Endothelial cell of umbilical vein (primary cell): Measurements from ENCODE around the gene TPD52L3.

ENCODE experiments used
- EZH2 ChIP-seq: IDR thresholded peaks from 2 replicates; pipeline ENCODE4 v1.6.1; 2012; ENCODE audit warnings: borderline replicate concordance, low read depth, mild to moderate bottlenecking, moderate library complexity, low read length, inconsistent platforms; ENCODE audit not compliant: severe bottlenecking
- POLR2A ChIP-seq: IDR thresholded peaks from 2 replicates; pipeline ENCODE4 v1.6.1; 2012; ENCODE audit warnings: low read depth, mild to moderate bottlenecking, control low read depth, low read length
- POLR2AphosphoS5 ChIP-seq: IDR thresholded peaks from 2 replicates; pipeline ENCODE4 v1.6.1; 2012; ENCODE audit warnings: low read depth, mild to moderate bottlenecking, control low read depth, low read length, moderate library complexity; ENCODE audit not compliant: insufficient read depth
- TF ChIP-seq, protein P1 (sequence below), 2 donors: IDR thresholded peaks; 1 replicate in 1 of 2; 2 replicates in 1 of 2; pipeline ENCODE4 v1.5.1; 2011; ENCODE audit warnings: low read length in 2 of 2, mild to moderate bottlenecking in 2 of 2, moderate library complexity in 2 of 2, control low read depth in 1 of 2, inconsistent platforms in 1 of 2, low read depth in 1 of 2; ENCODE audit not compliant: insufficient read depth in 1 of 2; ENCODE audit errors: extremely low read depth in 1 of 2
- TF ChIP-seq, protein P2 (sequence below): IDR thresholded peaks from 2 replicates; pipeline ENCODE4 v1.6.1; 2011; ENCODE audit not compliant: insufficient read depth, insufficient read length

DNA sequence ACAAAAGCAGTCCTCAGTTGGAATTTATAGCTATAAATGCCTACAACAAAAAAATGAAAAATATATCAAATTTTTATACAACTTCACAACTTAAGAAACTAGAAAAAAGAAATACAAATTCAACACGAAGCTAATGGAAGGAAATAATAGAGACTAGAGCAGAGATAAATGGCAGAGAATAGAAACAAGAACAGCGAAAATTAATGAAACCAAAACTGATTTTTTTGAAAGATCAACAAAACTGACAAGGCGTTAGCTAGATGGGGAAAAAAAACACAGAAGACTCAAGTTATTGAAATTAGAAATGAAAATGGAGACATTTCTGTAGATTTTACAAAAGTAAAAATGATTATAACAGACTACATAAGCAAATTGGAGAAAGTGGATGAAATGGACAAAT, 20.6 kb downstream of the TPD52L3 start:
- TF ChIP-seq, protein P1, sequence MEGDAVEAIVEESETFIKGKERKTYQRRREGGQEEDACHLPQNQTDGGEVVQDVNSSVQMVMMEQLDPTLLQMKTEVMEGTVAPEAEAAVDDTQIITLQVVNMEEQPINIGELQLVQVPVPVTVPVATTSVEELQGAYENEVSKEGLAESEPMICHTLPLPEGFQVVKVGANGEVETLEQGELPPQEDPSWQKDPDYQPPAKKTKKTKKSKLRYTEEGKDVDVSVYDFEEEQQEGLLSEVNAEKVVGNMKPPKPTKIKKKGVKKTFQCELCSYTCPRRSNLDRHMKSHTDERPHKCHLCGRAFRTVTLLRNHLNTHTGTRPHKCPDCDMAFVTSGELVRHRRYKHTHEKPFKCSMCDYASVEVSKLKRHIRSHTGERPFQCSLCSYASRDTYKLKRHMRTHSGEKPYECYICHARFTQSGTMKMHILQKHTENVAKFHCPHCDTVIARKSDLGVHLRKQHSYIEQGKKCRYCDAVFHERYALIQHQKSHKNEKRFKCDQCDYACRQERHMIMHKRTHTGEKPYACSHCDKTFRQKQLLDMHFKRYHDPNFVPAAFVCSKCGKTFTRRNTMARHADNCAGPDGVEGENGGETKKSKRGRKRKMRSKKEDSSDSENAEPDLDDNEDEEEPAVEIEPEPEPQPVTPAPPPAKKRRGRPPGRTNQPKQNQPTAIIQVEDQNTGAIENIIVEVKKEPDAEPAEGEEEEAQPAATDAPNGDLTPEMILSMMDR (IDR thresholded peaks at IDR 0.05; ENCODE audit: extremely low read depth in 1 of 2, insufficient read depth in 1 of 2, low read depth in 1 of 2, low read length in 2 of 2), result no peak
- TF ChIP-seq, protein P2, sequence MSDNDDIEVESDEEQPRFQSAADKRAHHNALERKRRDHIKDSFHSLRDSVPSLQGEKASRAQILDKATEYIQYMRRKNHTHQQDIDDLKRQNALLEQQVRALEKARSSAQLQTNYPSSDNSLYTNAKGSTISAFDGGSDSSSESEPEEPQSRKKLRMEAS, result no peak
- TF ChIP-seq POLR2AphosphoS5, result no peak
- TF ChIP-seq POLR2A, result no peak
- no peak for TF ChIP-seq EZH2
